Measurements from ENCODE around the gene ATN1.

The ATN1 gene

DNA sequence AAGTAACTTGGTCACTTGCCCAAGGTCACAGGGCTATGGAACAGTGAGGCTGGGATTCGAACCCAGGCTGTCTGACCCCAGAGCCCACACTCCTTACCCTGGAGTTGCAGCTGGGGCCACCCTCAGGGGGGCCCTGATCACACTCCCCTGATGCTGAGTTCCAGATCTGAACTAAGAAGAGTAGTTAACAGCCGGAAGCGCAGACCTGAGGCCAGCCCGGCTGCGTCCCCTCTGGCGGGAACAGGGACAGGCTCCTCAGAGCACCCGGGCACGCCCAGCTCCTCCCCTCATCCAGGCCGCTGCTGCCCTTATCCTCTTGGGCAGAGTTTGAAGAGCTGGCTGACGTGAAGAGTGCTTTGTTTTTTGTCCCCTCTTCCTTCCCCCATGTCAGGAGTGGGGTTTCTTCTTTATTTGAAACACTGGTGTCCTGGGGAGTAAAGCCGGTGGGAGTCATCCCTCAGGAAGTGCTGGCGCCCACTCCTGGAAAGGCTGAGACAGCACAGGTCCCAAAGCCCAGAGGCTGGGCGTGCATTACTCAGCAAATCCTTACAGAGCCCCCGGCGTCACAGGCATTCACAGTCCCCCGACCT, 34.0 kb downstream of the ATN1 start:
- no peak for DNase-seq (ENCODE audit: low spot score in 2 of 2)
- Mint-ChIP-seq H3K4me1 (peaks cover 76% of the 10 kb centered on the region), H3K36me3 (peaks cover 90% of the 10 kb centered on the region), H3K4me3 (peak overlapping the region; percentile 80), H3K27ac (peak overlapping the region; percentile 95), H3K9me3 (no peaks in the 10 kb centered on the region)
- peak; percentile 55 for ATAC-seq

DNA sequence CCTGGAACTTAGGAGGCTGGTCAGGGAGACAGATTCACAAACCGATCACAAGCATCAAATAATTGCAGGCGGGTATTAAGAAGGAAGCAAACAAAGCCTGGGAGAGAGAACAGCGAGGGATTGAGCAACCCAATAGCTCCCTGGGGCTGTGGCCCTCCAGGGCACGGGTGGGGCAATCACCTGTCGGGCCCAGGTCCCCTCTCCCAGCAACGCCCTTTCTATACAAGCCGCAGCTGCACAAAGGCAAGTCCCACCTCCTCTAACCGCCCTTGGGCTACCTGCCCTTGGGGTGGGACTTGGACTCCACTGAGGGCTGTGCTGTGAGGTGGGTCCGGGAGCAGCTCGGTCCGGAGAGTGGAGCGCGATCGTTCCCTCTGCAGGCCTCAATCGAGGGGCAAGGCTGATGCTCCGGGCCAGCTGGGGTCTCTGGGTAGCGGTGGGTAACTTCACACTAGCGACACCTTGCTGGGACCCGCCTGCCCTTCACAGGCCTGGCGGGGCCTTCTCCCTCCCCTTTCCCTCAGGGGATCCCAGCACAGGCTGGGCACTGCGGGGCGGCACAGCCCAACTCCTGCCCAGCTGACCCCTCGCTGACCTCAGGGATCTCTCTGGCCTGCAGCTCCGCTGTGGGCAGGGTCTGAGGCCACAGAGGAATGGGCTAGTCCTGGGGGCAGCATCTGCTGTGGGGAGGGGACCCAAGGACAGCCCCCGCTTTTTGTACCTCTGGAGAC, 34.7 kb downstream of the ATN1 start:
- Mint-ChIP-seq H3K27ac (peak overlapping the region; percentile 95), H3K4me1 (peaks cover 69% of the 10 kb centered on the region), H3K4me3 (peak overlapping the region; percentile 80), H3K9me3 (no peaks in the 10 kb centered on the region), H3K36me3 (peaks cover 90% of the 10 kb centered on the region)
- ATAC-seq (no peak), DNase-seq (ENCODE audit: low spot score in 2 of 2) (no peak)

GRCh38 chr12:6963016-6963731, 35.4 kb downstream of the ATN1 start:
- ATAC-seq, result no peak

GRCh38 chr12:6963791-6964413, 36.1 kb downstream of the ATN1 start:
- no peak for DNase-seq (ENCODE audit: low spot score in 2 of 2)
- no peak for ATAC-seq
- Mint-ChIP-seq H3K4me3 (no peak overlapping the region), H3K36me3 (peaks cover 90% of the 10 kb centered on the region), H3K9me3 (no peaks in the 10 kb centered on the region), H3K27ac (peak overlapping the region; percentile 93), H3K4me1 (peaks cover 61% of the 10 kb centered on the region)

More at GRCh38 chr12:6963016-6963731, 35.4 kb downstream of the ATN1 start:
- H3K9me3 Mint-ChIP-seq, result no peaks in the 10 kb centered on the region
- peaks cover 90% of the 10 kb centered on the region for H3K36me3 Mint-ChIP-seq
- peak overlapping the region; percentile 80 for H3K4me3 Mint-ChIP-seq
- DNase-seq (ENCODE audit: low spot score in 2 of 2), result no peak
- H3K4me1 Mint-ChIP-seq, result peaks cover 62% of the 10 kb centered on the region
- H3K27ac Mint-ChIP-seq, result peak overlapping the region; percentile 95

DNA sequence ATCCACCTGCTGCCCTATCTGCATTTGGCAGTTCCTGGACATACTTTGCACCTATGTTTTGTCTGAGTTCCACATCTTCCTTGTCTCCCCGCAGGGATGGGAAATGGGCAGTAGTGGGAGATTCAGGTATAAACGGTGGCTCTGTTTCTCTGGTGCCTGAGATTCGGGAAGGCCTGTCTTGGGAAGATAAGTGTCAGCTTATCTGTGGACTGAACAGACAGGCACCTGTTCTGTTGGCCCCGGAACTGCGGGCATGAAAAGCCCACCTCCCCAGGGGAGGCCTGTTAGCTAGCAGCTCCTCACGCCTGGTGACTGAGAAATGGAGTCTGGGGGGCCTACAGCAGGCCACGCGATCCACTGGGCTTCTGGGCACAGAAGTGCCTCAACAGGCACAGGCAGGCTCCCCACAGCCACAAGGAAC, 36.9 kb downstream of the ATN1 start:
- ATAC-seq, result no peak
- H3K27ac Mint-ChIP-seq, result peak overlapping the region; percentile 93
- peaks cover 60% of the 10 kb centered on the region for H3K4me1 Mint-ChIP-seq
- H3K9me3 Mint-ChIP-seq, result no peaks in the 10 kb centered on the region
- DNase-seq (ENCODE audit: low spot score in 2 of 2), result no peak
- H3K4me3 Mint-ChIP-seq, result peak overlapping the region; percentile 13
- peaks cover 90% of the 10 kb centered on the region for H3K36me3 Mint-ChIP-seq

DNA sequence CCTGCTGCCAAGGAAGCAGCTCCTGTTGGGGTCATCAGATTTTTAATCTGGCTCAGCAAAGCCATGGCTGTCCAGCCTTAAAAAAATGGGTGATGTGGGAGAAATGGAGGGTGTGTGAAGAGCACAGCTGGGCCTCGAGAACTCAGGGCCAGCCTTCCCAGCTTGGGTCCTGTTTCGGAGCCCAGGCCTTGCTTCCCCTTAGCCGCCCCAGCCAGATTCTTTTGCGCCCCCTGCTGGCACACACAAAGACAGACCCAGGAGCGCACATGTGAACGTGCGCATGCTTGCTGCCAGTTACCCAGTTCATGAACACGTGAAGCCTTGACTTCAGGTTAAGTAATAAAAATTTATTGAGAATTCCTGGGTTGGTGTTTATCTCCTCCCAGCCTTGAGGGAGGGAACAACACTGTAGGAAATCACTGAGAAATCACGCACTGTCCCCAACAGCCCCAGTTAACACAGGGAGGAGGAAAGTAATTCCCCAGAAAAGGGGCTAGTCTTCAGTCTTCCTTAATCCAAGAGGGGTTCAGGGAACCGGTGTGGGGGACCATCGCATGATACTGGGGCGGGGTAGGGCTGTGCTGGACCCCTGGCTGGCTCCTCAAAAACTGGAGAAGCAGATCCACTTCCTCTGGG, 37.4 kb downstream of the ATN1 start:
- ATAC-seq, result peak; percentile 51
- Mint-ChIP-seq H3K36me3 (peaks cover 90% of the 10 kb centered on the region), H3K27ac (peak overlapping the region; percentile 93), H3K4me1 (peaks cover 55% of the 10 kb centered on the region), H3K4me3 (peak overlapping the region; percentile 13), H3K9me3 (no peaks in the 10 kb centered on the region)
- peak; percentile 87 to 91 for DNase-seq (ENCODE audit: low spot score in 2 of 2)

- Mint-ChIP-seq H3K9me3 (no peaks in the 10 kb centered on the region), H3K36me3 (peaks cover 89% of the 10 kb centered on the region), H3K27ac (peak overlapping the region; percentile 93), H3K4me3 (peak overlapping the region; percentile 13), H3K4me1 (peaks cover 52% of the 10 kb centered on the region)
- no peak for ATAC-seq
- DNase-seq (ENCODE audit: low spot score in 2 of 2), result peak in 1 of 2 donors; percentile 46
Observed at GRCh38 chr12:6965714-6966113, 38.0 kb downstream of the ATN1 start.

DNA sequence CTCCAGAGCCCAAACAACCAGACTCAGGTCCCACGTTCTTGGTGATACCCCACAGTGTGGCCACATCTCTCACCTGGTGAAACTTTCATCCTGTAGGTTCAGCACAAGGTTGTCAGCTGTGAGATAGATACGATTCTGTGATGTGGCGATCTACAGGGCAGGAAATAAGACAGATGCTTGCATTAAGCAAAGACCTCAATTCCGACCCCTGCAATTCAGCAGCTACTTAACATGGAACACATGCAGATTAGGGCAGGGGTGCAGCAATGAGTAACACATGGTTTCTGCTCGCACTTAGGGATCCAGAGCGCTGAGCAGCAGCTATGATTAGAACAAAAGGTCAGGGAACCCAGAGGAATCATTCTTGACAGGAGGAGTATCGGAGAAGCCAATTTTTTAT, 38.6 kb downstream of the ATN1 start:
- no peaks in the 10 kb centered on the region for H3K9me3 Mint-ChIP-seq
- H3K4me3 Mint-ChIP-seq, result no peak overlapping the region
- ATAC-seq (no peak), DNase-seq (ENCODE audit: low spot score in 2 of 2) (no peak)
- peaks cover 50% of the 10 kb centered on the region for H3K4me1 Mint-ChIP-seq
- peaks cover 89% of the 10 kb centered on the region for H3K36me3 Mint-ChIP-seq
- H3K27ac Mint-ChIP-seq, result peak overlapping the region; percentile 93

GRCh38 chr12:6967651-6968100, 39.9 kb downstream of the ATN1 start:
- Mint-ChIP-seq H3K36me3 (peaks cover 89% of the 10 kb centered on the region), H3K9me3 (no peaks in the 10 kb centered on the region), H3K4me1 (peaks cover 49% of the 10 kb centered on the region), H3K4me3 (no peak overlapping the region), H3K27ac (peak overlapping the region; percentile 99)
- DNase-seq (ENCODE audit: low spot score in 2 of 2) (no peak), ATAC-seq (no peak)

DNA sequence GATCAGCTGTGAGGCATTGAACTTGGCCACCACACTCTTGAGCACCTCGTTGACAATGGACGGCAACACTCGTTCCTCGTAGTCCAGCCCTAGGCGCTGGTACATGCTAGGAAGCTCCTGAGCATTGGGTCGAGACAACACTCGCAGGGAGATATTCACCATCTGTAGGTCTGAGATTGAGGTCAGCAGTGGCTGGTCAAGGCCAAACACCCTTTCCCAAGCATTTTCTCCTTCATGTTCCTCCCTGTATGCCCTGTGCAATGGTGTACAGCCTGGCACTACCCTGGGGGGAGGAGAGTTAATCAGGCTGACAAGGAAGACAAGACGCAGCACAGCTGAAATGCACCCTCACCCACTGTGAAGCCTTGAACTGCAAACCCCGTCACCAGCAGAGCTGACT, 40.7 kb downstream of the ATN1 start:
- Mint-ChIP-seq H3K27ac (peak overlapping the region; percentile 99), H3K4me1 (peaks cover 53% of the 10 kb centered on the region), H3K9me3 (no peaks in the 10 kb centered on the region), H3K4me3 (peak overlapping the region; percentile 97), H3K36me3 (peaks cover 89% of the 10 kb centered on the region)
- no peak for DNase-seq (ENCODE audit: low spot score in 2 of 2)
- ATAC-seq, result no peak

- Mint-ChIP-seq H3K36me3 (peaks cover 98% of the 10 kb centered on the region), H3K4me3 (peak overlapping the region; percentile 97), H3K9me3 (no peaks in the 10 kb centered on the region), H3K4me1 (peaks cover 50% of the 10 kb centered on the region), H3K27ac (peak overlapping the region; percentile 99)
- peak; percentile 2 for ATAC-seq
- no peak for DNase-seq (ENCODE audit: low spot score in 2 of 2)
Observed at GRCh38 chr12:6970096-6970527, 42.4 kb downstream of the ATN1 start.

- no peak for DNase-seq (ENCODE audit: low spot score in 2 of 2)
- ATAC-seq, result no peak
- peaks cover 98% of the 10 kb centered on the region for H3K36me3 Mint-ChIP-seq
- H3K27ac Mint-ChIP-seq, result peak overlapping the region; percentile 99
- H3K9me3 Mint-ChIP-seq, result no peaks in the 10 kb centered on the region
- peaks cover 44% of the 10 kb centered on the region for H3K4me1 Mint-ChIP-seq
- no peak overlapping the region for H3K4me3 Mint-ChIP-seq
Observed at GRCh38 chr12:6974180-6974579, 46.4 kb downstream of the ATN1 start.

DNA sequence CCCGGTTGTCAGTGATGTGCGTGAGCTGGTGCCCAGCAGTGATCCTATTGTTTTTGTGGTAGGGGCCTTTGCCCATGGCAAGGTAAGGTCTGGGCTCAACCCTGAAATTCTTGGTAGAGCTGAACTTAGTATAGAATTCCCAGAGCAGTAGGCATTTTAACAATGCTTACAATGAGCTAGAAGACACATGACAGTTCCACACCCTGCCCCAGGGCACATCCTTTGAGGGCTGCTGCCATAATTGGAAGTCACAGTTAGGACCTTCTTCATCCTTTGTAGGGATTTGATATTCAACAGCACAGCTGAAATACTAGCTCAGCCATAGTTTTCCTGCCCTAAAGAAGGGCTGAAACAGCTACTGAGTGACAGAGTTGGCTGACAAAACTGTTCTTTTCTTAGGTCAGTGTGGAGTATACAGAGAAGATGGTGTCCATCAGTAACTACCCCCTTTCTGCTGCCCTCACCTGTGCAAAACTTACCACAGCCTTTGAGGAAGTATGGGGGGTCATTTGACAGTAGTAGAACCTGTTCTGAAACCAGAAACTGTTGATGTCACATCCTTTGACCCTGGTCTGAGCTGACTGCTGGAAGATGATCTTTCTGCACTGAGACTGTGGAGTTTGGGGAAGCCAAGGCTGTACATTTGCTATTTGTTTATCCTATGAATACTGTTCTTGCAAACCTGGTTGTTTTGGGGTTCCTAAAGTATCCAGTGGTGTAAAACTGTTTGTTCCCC, 47.7 kb downstream of the ATN1 start:
- peak overlapping the region; percentile 56 for H3K27ac Mint-ChIP-seq
- no peak for DNase-seq (ENCODE audit: low spot score in 2 of 2)
- H3K4me1 Mint-ChIP-seq, result peaks cover 41% of the 10 kb centered on the region
- H3K36me3 Mint-ChIP-seq, result peaks cover 100% of the 10 kb centered on the region
- no peak for ATAC-seq
- H3K9me3 Mint-ChIP-seq, result no peaks in the 10 kb centered on the region
- H3K4me3 Mint-ChIP-seq, result no peak overlapping the region

DNA sequence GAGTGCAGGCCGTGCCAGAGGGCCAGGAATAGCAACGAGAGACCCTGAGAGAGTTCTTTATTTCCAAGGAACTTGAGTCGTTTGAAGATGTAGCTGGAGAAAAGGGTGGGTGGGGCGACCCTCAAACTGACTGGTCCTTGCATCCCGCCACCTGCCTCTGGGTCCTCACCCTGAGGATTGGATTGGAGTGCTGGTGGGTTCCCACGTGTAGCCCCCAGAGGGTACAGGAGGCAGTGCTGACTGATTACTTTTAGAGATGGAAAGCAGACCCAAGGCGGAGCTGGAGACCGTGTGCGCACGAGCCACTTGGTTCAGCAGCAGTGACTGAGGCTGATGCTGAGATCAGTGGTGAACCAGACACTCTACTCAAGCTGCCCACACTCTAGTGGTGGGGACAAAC, 49.9 kb downstream of the ATN1 start:
- H3K4me3 Mint-ChIP-seq, result no peak overlapping the region
- H3K9me3 Mint-ChIP-seq, result no peaks in the 10 kb centered on the region
- peak overlapping the region; percentile 80 for H3K27ac Mint-ChIP-seq
- peaks cover 100% of the 10 kb centered on the region for H3K36me3 Mint-ChIP-seq
- H3K4me1 Mint-ChIP-seq, result peaks cover 22% of the 10 kb centered on the region
- DNase-seq (ENCODE audit: low spot score in 2 of 2) (no peak), ATAC-seq (no peak)
